ENCODE results near the gene CLEC16A. TPM values are rescaled to one million over a fixed set of nuclear protein-coding genes. Genes with fewer than 3 reads are reported as not detected.
A peak's percentile ranks its signal among the peaks of the same experiment; 100 is the strongest.

The CLEC16A gene
- total and polyA plus RNA-seq, 2 donors (not counting 1 experiment from before 2014, with no cell fraction given): 21.9 to 79.5 TPM

DNA sequence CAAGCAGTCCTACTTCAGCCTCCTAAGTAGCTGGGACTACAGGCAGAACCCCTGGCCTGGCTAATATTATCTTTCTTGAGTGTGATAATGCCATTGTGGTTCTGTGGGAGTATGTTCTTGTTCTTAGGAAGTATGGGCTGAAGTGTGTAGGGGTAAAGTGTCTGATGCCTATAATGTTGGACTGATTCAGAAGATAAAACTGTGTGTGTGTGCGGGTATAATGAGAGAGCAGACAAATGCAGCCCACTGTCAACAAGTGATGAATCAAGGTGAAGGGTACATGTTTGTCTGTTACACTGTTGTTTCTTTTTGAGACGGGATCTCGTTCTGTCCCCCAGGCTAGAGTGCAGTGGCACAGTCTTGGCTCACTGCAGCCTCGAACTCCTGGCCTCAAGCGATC, 127.5 kb downstream of the CLEC16A start:
- H3K4me2 ChIP-seq (replicated peaks; ENCODE audit: low read depth, low read length, poor library complexity, severe bottlenecking): no peak overlapping the region
- ATAC-seq (ENCODE audit: low read depth) (no peak), DNase-seq (no peak)
- intact Hi-C loops (cut with micrococcal nuclease): loop anchor here (10.0 kb wide), 1 partner anchor 283 kb away; no protein-coding TSS in a partner anchor
- H3K4me3 ChIP-seq (ENCODE audit: control extremely low read depth in 1 of 5, extremely low read depth in 1 of 5, insufficient read depth in 1 of 5, low read depth in 2 of 5, low read length in 4 of 5): no peak overlapping the region
- ChIA-PET CTCF (no interaction called here), POLR2A (interaction anchor here (0.6 kb wide), 1 partner anchor 28 kb away, joined by 5 read pairs; no protein-coding TSS in a partner anchor)
- H3K4me3 Mint-ChIP-seq: no peak overlapping the region
- no peak overlapping the region for H3K27ac Mint-ChIP-seq
- H3K9me3 Mint-ChIP-seq (ENCODE audit: insufficient read depth): no peaks in the 10 kb centered on the region
- no peak overlapping the region for H3K9ac ChIP-seq (ENCODE audit: low read length)
- no peaks in the 10 kb centered on the region for H3K27me3 Mint-ChIP-seq
- 100% methylated on average over 5 of the region's 5 CpGs for WGBS (ENCODE audit: insufficient coverage)
- no peak overlapping the region for H3K27ac ChIP-seq (ENCODE audit: low read length in 2 of 2)
- no peaks in the 10 kb centered on the region for H3K9me3 ChIP-seq (ENCODE audit: control extremely low read depth in 1 of 3, control insufficient read depth in 2 of 3, insufficient read depth in 1 of 3, low read length in 2 of 3)
- H3K27me3 ChIP-seq (replicated peaks in 1 of 4; ENCODE audit: control extremely low read depth in 1 of 4, control insufficient read depth in 3 of 4, insufficient read depth in 4 of 4, low read length in 3 of 4): no peaks in the 10 kb centered on the region
- H4K20me1 ChIP-seq (ENCODE audit: control insufficient read depth, insufficient read depth, low read length, poor library complexity, severe bottlenecking): no peaks in the 10 kb centered on the region
- H3K4me1 Mint-ChIP-seq: peaks cover 33% of the 10 kb centered on the region
- H3K4me1 ChIP-seq (ENCODE audit: control insufficient read depth in 2 of 2, insufficient read depth in 2 of 2, low read length in 2 of 2): peaks cover 13 to 16% of the 10 kb centered on the region in 2 donors
- TF ChIP-seq EZH2 (IDR thresholded peaks at IDR 0.05; ENCODE audit: borderline replicate concordance, insufficient read depth, low read depth, low read length, poor library complexity, severe bottlenecking): no peak
- TF ChIP-seq, protein P1, sequence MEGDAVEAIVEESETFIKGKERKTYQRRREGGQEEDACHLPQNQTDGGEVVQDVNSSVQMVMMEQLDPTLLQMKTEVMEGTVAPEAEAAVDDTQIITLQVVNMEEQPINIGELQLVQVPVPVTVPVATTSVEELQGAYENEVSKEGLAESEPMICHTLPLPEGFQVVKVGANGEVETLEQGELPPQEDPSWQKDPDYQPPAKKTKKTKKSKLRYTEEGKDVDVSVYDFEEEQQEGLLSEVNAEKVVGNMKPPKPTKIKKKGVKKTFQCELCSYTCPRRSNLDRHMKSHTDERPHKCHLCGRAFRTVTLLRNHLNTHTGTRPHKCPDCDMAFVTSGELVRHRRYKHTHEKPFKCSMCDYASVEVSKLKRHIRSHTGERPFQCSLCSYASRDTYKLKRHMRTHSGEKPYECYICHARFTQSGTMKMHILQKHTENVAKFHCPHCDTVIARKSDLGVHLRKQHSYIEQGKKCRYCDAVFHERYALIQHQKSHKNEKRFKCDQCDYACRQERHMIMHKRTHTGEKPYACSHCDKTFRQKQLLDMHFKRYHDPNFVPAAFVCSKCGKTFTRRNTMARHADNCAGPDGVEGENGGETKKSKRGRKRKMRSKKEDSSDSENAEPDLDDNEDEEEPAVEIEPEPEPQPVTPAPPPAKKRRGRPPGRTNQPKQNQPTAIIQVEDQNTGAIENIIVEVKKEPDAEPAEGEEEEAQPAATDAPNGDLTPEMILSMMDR (IDR thresholded peaks at IDR 0.05): no peak
- H2AFZ ChIP-seq (ENCODE audit: insufficient read depth, low read depth, low read length, poor library complexity, severe bottlenecking): no peak overlapping the region
- H3K36me3 ChIP-seq (replicated peaks in 1 of 2; ENCODE audit: control extremely low read depth in 1 of 2, control insufficient read depth in 1 of 2, extremely low read depth in 1 of 2, insufficient read depth in 2 of 2, low read length in 1 of 2): peaks cover 7 to 25% of the 10 kb centered on the region in 2 experiments
- no peaks in the 10 kb centered on the region for H3K79me2 ChIP-seq (ENCODE audit: control insufficient read depth, insufficient read depth, low read length)

DNA sequence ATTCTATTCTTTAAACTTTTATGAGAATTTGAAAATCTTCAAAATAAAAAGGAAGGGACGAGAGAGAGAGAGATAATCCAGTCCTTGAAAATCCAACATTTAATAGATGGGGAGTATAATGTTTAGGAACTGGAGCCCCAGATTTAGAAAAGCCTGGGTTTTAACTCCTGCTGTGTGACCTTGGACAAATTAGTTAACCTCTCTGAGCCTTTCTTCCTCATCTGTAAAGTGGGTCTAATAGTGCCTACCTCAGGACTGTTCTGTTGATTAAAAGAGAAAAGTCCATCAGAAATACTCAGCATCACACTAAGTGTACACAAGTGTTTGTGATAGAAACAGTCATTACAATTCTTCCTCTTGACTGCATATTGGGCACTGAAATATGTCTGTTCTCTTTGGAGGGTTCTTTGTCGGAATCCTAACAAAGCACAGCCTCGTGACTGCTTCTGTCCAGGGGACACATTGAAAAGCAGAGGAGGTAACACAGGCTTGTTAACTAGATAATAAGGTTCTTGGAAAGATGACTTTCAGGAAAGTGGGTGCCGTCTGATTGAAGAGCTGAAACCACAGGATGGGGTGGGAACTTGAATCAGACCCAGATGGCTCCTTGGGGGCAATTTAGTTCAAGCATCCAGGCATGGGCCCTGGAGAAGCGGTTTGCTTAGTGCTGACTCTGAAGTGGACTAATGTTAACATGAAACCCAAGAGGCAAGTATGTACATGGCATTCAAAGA, 128.2 kb downstream of the CLEC16A start:
- Mint-ChIP-seq H3K9me3 (ENCODE audit: insufficient read depth) (no peaks in the 10 kb centered on the region), H3K4me3 (no peak overlapping the region), H3K4me1 (peaks cover 39% of the 10 kb centered on the region), H3K27me3 (no peaks in the 10 kb centered on the region), H3K27ac (peak overlapping the region; percentile 26)
- no peaks in the 10 kb centered on the region for H4K20me1 ChIP-seq (ENCODE audit: control insufficient read depth, insufficient read depth, low read length, poor library complexity, severe bottlenecking)
- H3K4me3 ChIP-seq (ENCODE audit: control extremely low read depth in 1 of 5, extremely low read depth in 1 of 5, insufficient read depth in 1 of 5, low read depth in 2 of 5, low read length in 4 of 5): no peak overlapping the region
- whole genome bisulfite sequencing (ENCODE audit: insufficient coverage): 78% methylated on average over 4 of the region's 5 CpGs
- H3K4me2 ChIP-seq (replicated peaks; ENCODE audit: low read depth, low read length, poor library complexity, severe bottlenecking): no peak overlapping the region
- no peak overlapping the region for H3K9ac ChIP-seq (ENCODE audit: low read length)
- peaks cover 20 to 23% of the 10 kb centered on the region in 2 donors for H3K4me1 ChIP-seq (ENCODE audit: control insufficient read depth in 2 of 2, insufficient read depth in 2 of 2, low read length in 2 of 2)
- H3K27me3 ChIP-seq (replicated peaks in 1 of 4; ENCODE audit: control extremely low read depth in 1 of 4, control insufficient read depth in 3 of 4, insufficient read depth in 4 of 4, low read length in 3 of 4): no peaks in the 10 kb centered on the region
- peaks cover 7 to 25% of the 10 kb centered on the region in 2 experiments for H3K36me3 ChIP-seq (replicated peaks in 1 of 2; ENCODE audit: control extremely low read depth in 1 of 2, control insufficient read depth in 1 of 2, extremely low read depth in 1 of 2, insufficient read depth in 2 of 2, low read length in 1 of 2)
- no peaks in the 10 kb centered on the region for H3K9me3 ChIP-seq (ENCODE audit: control extremely low read depth in 1 of 3, control insufficient read depth in 2 of 3, insufficient read depth in 1 of 3, low read length in 2 of 3)
- intact Hi-C loops (cut with micrococcal nuclease): loop anchor here (10.0 kb wide), 1 partner anchor 282 kb away; no protein-coding TSS in a partner anchor
- ATAC-seq (ENCODE audit: low read depth) (no peak), DNase-seq (no peak)
- no peak overlapping the region for H2AFZ ChIP-seq (ENCODE audit: insufficient read depth, low read depth, low read length, poor library complexity, severe bottlenecking)
- POLR2A ChIA-PET: no interaction called here
- H3K79me2 ChIP-seq (ENCODE audit: control insufficient read depth, insufficient read depth, low read length): no peaks in the 10 kb centered on the region
- CTCF ChIA-PET: interaction anchor here (1.6 kb wide), 1 partner anchor 13 kb away, joined by 3 read pairs; no protein-coding TSS in a partner anchor
- no peak for TF ChIP-seq EZH2 (IDR thresholded peaks at IDR 0.05; ENCODE audit: borderline replicate concordance, insufficient read depth, low read depth, low read length, poor library complexity, severe bottlenecking)
- TF ChIP-seq, protein P1 (IDR thresholded peaks at IDR 0.05): no peak
- H3K27ac ChIP-seq (ENCODE audit: low read length in 2 of 2): no peak overlapping the region
